Mucosa of descending colon (tissue), 3 donors: ENCODE results near the gene ZNF396. TPM values are rescaled to one million over a fixed set of nuclear protein-coding genes. Genes with fewer than 3 reads are reported as not detected.

Experiments used
- ATAC-seq: fragments of 200-7000 bp; cut with Tn5 transposase; one replicate; pipeline ENCODE4 v1.9.1; 2020; ENCODE audit warnings: mild to moderate bottlenecking, moderate library complexity
- DNase-seq, 3 donors: peaks; one replicate each; pipeline ENCODE4 v3.0.0-alpha.2; 2020
- H3K36me3 ChIP-seq: fragments of 200-600 bp; one replicate; pipeline ENCODE4 v1.8.0; 2021; ENCODE audit warnings: low read depth, mild to moderate bottlenecking
- H3K4me1 ChIP-seq: fragments of 200-600 bp; one replicate; pipeline ENCODE4 v1.8.0; 2021; ENCODE audit warnings: low read depth, mild to moderate bottlenecking
- H3K4me3 ChIP-seq: fragments of 200-600 bp; one replicate; pipeline ENCODE4 v1.8.0; 2021; ENCODE audit warnings: mild to moderate bottlenecking
- H3K9me3 ChIP-seq: fragments of 200-600 bp; one replicate; pipeline ENCODE4 v1.8.0; 2021; ENCODE audit warnings: mild to moderate bottlenecking
- CTCF ChIP-seq: fragments of 200-600 bp; IDR thresholded peaks from one replicate; pipeline ENCODE4 v1.8.0; 2022; ENCODE audit warnings: antibody characterized with exemption, mild to moderate bottlenecking
- intact Hi-C, 2 donors: fragments of 100-400 bp; cut with DNase I in 1 of 2; cut with micrococcal nuclease in 1 of 2; formaldehyde crosslinking; loops; one replicate each; pipeline versions ENCODE4 v1.11.0 to v1.11.1; 2022; cut with DNase I, micrococcal nuclease
- total RNA-seq, 3 donors: library from RNA; stranded (reverse); fragmentation: NEBNext Ultra II Directional in 2 of 3; extraction: Animal tissue kit (Norgen Biotek cat#: 25700) in 2 of 3; gene quantifications; one replicate each; pipeline versions ENCODE4 v1.2.1 to v1.2.4, GENCODE V29; 2021 to 2023
- donor health status: DM: no; HTN: no; CAD: no; lungs with moderate emphysema.
- donor health status: DM: no; HTN: no; CAD: no.
- donor health status: DM: no; HTN: yes; CAD: no.

ZNF396 gene
- total RNA-seq, 3 donors from 2014 or later = 2.7 to 6.1 (median 2.8) TPM

- no peaks in the 10 kb centered on the region for H3K9me3 ChIP-seq
- ATAC-seq (no peak), DNase-seq (no peak)
- no peak overlapping the region for H3K4me3 ChIP-seq
- intact Hi-C loops = no loop called here
- no peak for TF ChIP-seq CTCF
- no peaks in the 10 kb centered on the region for H3K4me1 ChIP-seq
- no peaks in the 10 kb centered on the region for H3K36me3 ChIP-seq
Observed at GRCh38 chr18:35371412-35372195, 5.5 kb downstream of the ZNF396 start.

GRCh38 chr18:35369126-35369525 lies 8.0 kb downstream of the ZNF396 start:
- intact Hi-C loops = loop anchor here in 1 of 2 donors (10.0 kb wide), 1 partner anchor 134 kb away; no protein-coding TSS in a partner anchor
- DNase-seq = no peak
- no peaks in the 10 kb centered on the region for H3K36me3 ChIP-seq
- no peaks in the 10 kb centered on the region for H3K4me1 ChIP-seq
- no peak for ATAC-seq
- no peak overlapping the region for H3K4me3 ChIP-seq
- TF ChIP-seq CTCF = no peak
- H3K9me3 ChIP-seq = no peaks in the 10 kb centered on the region

- ATAC-seq = no peak
- Histone ChIP-seq H3K4me3 (no peak overlapping the region), H3K36me3 (no peaks in the 10 kb centered on the region), H3K9me3 (no peaks in the 10 kb centered on the region), H3K4me1 (no peaks in the 10 kb centered on the region)
- intact Hi-C loops = loop anchor here in 1 of 2 donors (10.0 kb wide), 1 partner anchor 134 kb away; no protein-coding TSS in a partner anchor
- no peak for TF ChIP-seq CTCF
- DNase-seq = no peak
Observed at GRCh38 chr18:35368595-35368994, 8.5 kb downstream of the ZNF396 start.

- TF ChIP-seq CTCF = no peak
Observed at GRCh38 chr18:35362531-35362930, 14.6 kb downstream of the ZNF396 start.

GRCh38 chr18:35361570-35362321 lies 15.4 kb downstream of the ZNF396 start:
- Histone ChIP-seq H3K4me3 (no peak overlapping the region), H3K9me3 (no peaks in the 10 kb centered on the region), H3K36me3 (no peaks in the 10 kb centered on the region), H3K4me1 (no peaks in the 10 kb centered on the region)
- intact Hi-C loops = loop anchor here in 1 of 2 donors (10.0 kb wide), 1 partner anchor 127 kb away; no protein-coding TSS in a partner anchor
- ATAC-seq (no peak), DNase-seq (no peak)
- TF ChIP-seq CTCF = no peak

More at GRCh38 chr18:35362531-35362930, 14.6 kb downstream of the ZNF396 start:
- Histone ChIP-seq H3K36me3 (no peaks in the 10 kb centered on the region), H3K9me3 (no peaks in the 10 kb centered on the region), H3K4me3 (no peak overlapping the region), H3K4me1 (no peaks in the 10 kb centered on the region)
- intact Hi-C loops = loop anchor here in 1 of 2 donors (10.0 kb wide), 1 partner anchor 128 kb away; no protein-coding TSS in a partner anchor
- DNase-seq (no peak), ATAC-seq (no peak)
